ENCODE measurements around the gene BORCS5. TPM values are rescaled to one million over a fixed set of nuclear protein-coding genes. Genes with fewer than 3 reads are reported as not detected.
A peak's percentile ranks its signal among the peaks of the same experiment; 100 is the strongest.

Gene BORCS5
- total and polyA plus RNA-seq, 5 donors from 2014 or later, result 25.0 to 39.2 (median 36.2) TPM

DNA sequence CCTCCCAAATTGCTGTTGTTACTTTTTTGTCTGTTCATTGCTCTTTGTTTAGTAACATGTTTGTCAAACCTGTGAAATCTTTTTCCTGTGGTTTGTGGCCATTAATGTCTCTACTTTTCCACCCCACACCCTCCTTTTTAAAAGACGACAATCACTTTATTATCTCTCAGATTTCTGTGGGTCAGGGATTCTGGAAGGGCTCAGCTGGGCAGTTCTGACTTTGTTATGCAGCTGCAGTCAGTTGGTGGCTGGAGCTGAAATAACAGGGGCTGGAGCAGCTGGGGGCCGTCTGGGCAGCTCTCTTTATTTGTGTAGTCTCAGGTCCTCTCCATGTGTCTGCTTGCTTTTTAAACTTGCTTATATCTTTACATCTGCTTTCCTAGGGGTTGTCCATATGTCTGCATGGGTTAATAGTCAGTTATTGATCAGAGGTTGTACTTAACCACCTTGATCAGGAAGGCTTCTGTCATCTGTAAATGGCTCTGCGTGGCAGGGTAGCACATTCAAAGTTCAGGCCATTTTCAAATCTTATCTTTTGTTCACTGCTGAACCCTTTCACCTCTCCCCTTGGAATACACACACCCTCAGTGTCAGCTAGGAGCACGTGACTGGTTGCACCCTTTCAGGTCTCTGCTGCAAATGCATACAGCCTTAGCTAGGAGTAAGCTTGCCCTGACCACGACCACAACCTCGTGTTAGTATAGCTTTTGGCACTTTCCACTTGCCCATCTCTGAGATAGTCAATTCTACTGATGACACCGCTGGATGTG, 27.9 kb downstream of the BORCS5 start:
- Histone ChIP-seq H3K9me3 (ENCODE audit: control insufficient read depth in 2 of 2, low read length in 2 of 2) (peaks cover 0 to 3% of the 10 kb centered on the region in 2 experiments), H3K27ac (ENCODE audit: insufficient read depth, low read length, poor library complexity, severe bottlenecking) (peak overlapping the region; percentile 52), H3K4me1 (ENCODE audit: control insufficient read depth, insufficient read depth, low read length, poor library complexity, severe bottlenecking) (peaks cover 51% of the 10 kb centered on the region), H3K4me3 (ENCODE audit: low read depth, low read length) (peak overlapping the region; percentile 42), H3K27me3 (ENCODE audit: control insufficient read depth, insufficient read depth, low read length) (no peaks in the 10 kb centered on the region), H3K36me3 (ENCODE audit: control insufficient read depth, insufficient read depth, low read length) (no peaks in the 10 kb centered on the region)
- peak overlapping the region; percentile 43 to 83 (median 73) for H3K4me3 Mint-ChIP-seq
- ATAC-seq (ENCODE audit: low read depth in 2 of 2) (peak; percentile 23 to 29), DNase-seq (peak in 1 of 3 donors; percentile 75)
- H3K36me3 Mint-ChIP-seq, result peaks cover 24% of the 10 kb centered on the region
- H3K4me1 Mint-ChIP-seq, result peaks cover 46 to 81% (median 66%) of the 10 kb centered on the region in 4 donors
- H3K27ac Mint-ChIP-seq, result peak overlapping the region; percentile 92
- no peaks in the 10 kb centered on the region for H3K27me3 Mint-ChIP-seq
- H3K9me3 Mint-ChIP-seq, result peaks cover 0 to 9% (median 1%) of the 10 kb centered on the region in 7 donors

DNA sequence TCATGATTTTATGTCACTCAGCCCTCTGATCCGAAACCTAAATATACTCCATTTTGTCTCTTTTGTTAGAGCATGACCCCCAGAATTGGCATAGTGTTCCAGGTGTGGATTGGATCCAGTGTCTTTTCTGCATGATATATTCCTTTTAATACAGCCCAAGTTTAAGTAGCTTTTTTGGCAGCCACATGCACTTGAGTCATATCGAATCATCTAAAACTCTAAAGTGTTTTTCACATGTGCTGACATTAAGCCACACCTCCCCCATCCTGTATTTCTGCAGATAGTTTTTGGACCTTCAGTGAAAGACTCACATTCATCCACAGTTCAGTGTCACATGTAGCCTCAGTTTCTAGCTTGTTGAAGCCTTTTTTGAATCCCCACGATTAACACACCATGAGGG, 30.6 kb downstream of the BORCS5 start:
- Mint-ChIP-seq H3K9me3 (peaks cover 0 to 4% (median 0%) of the 10 kb centered on the region in 7 donors), H3K36me3 (peaks cover 19% of the 10 kb centered on the region), H3K4me3 (peak overlapping the region; percentile 34 to 73 (median 58)), H3K27me3 (no peaks in the 10 kb centered on the region), H3K4me1 (peaks cover 43 to 72% (median 60%) of the 10 kb centered on the region in 4 donors), H3K27ac (peak overlapping the region; percentile 21 to 92 (median 92))
- Histone ChIP-seq H3K27me3 (ENCODE audit: control insufficient read depth, insufficient read depth, low read length) (no peaks in the 10 kb centered on the region), H3K4me3 (ENCODE audit: low read depth, low read length) (peak overlapping the region; percentile 35), H3K27ac (ENCODE audit: insufficient read depth, low read length, poor library complexity, severe bottlenecking) (peak overlapping the region; percentile 37), H3K9me3 (ENCODE audit: control insufficient read depth in 2 of 2, low read length in 2 of 2) (no peaks in the 10 kb centered on the region), H3K4me1 (ENCODE audit: control insufficient read depth, insufficient read depth, low read length, poor library complexity, severe bottlenecking) (peaks cover 36% of the 10 kb centered on the region), H3K36me3 (ENCODE audit: control insufficient read depth, insufficient read depth, low read length) (no peaks in the 10 kb centered on the region)
- peak in 2 of 3 donors; percentile 40 to 72 for DNase-seq
- peak; percentile 60 to 64 for ATAC-seq (ENCODE audit: low read depth in 2 of 2)

DNA sequence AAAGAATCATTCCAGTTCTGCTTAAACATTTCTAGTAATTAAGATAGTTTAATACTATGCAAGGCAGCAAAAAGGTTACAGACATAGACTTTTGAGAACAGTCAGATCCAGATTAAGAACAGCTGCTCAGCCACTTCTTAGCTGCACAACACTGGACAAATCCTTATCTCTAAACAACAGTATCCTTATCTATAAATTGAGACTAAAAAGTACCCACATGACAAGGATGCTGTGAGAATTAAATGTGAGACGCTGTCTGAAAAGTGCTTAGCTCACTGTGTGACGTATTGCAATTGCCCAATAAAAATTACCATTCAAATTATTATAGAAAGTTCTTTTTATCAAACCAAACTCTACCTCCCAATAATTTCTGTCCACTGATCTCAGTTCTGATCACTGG, 35.5 kb downstream of the BORCS5 start:
- peaks cover 28 to 63% (median 41%) of the 10 kb centered on the region in 4 donors for H3K4me1 Mint-ChIP-seq
- H3K27ac Mint-ChIP-seq, result peak overlapping the region in 2 of 3 donors; percentile 23 to 57
- H3K27ac ChIP-seq (ENCODE audit: insufficient read depth, low read length, poor library complexity, severe bottlenecking), result no peak overlapping the region
- no peaks in the 10 kb centered on the region for H3K27me3 Mint-ChIP-seq
- peaks cover 20% of the 10 kb centered on the region for H3K36me3 Mint-ChIP-seq
- DNase-seq (no peak), ATAC-seq (ENCODE audit: low read depth in 2 of 2) (no peak)
- peaks cover 4% of the 10 kb centered on the region for H3K36me3 ChIP-seq (ENCODE audit: control insufficient read depth, insufficient read depth, low read length)
- H3K4me3 Mint-ChIP-seq, result peak overlapping the region in 1 of 4 donors; percentile 22
- H3K27me3 ChIP-seq (ENCODE audit: control insufficient read depth, insufficient read depth, low read length), result no peaks in the 10 kb centered on the region
- peaks cover 0 to 1% (median 0%) of the 10 kb centered on the region in 7 donors for H3K9me3 Mint-ChIP-seq
- no peak overlapping the region for H3K4me3 ChIP-seq (ENCODE audit: low read depth, low read length)
- no peaks in the 10 kb centered on the region for H3K9me3 ChIP-seq (ENCODE audit: control insufficient read depth in 2 of 2, low read length in 2 of 2)
- H3K4me1 ChIP-seq (ENCODE audit: control insufficient read depth, insufficient read depth, low read length, poor library complexity, severe bottlenecking), result peaks cover 29% of the 10 kb centered on the region

DNA sequence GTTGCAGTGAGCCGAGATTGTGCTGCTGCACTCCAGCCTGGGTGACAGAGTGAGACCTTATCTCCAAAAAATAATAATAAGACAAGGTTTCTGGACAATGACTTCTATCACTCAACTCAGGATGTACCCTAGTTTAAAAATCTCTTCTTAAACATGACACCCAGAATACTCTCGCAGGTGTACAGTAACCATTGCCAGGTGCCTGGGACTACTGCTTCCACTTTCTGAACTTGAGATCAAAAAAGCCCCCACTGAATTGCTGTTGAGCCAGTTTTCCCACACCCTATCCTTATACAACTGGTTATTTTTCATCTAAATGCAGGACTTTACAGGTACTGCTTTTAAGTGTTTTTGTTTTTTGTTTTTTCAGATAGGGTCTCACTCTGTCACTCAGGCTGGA, 36.3 kb downstream of the BORCS5 start:
- DNase-seq, result no peak
- no peak overlapping the region for H3K27ac ChIP-seq (ENCODE audit: insufficient read depth, low read length, poor library complexity, severe bottlenecking)
- H3K27me3 Mint-ChIP-seq, result no peaks in the 10 kb centered on the region
- peaks cover 0 to 1% (median 0%) of the 10 kb centered on the region in 7 donors for H3K9me3 Mint-ChIP-seq
- no peak overlapping the region for H3K4me3 Mint-ChIP-seq
- H3K4me1 ChIP-seq (ENCODE audit: control insufficient read depth, insufficient read depth, low read length, poor library complexity, severe bottlenecking), result peaks cover 24% of the 10 kb centered on the region
- no peaks in the 10 kb centered on the region for H3K9me3 ChIP-seq (ENCODE audit: control insufficient read depth in 2 of 2, low read length in 2 of 2)
- peaks cover 4% of the 10 kb centered on the region for H3K36me3 ChIP-seq (ENCODE audit: control insufficient read depth, insufficient read depth, low read length)
- peaks cover 24 to 59% (median 41%) of the 10 kb centered on the region in 4 donors for H3K4me1 Mint-ChIP-seq
- no peak for ATAC-seq (ENCODE audit: low read depth in 2 of 2)
- no peaks in the 10 kb centered on the region for H3K27me3 ChIP-seq (ENCODE audit: control insufficient read depth, insufficient read depth, low read length)
- H3K27ac Mint-ChIP-seq, result no peak overlapping the region
- no peak overlapping the region for H3K4me3 ChIP-seq (ENCODE audit: low read depth, low read length)
- peaks cover 25% of the 10 kb centered on the region for H3K36me3 Mint-ChIP-seq

DNA sequence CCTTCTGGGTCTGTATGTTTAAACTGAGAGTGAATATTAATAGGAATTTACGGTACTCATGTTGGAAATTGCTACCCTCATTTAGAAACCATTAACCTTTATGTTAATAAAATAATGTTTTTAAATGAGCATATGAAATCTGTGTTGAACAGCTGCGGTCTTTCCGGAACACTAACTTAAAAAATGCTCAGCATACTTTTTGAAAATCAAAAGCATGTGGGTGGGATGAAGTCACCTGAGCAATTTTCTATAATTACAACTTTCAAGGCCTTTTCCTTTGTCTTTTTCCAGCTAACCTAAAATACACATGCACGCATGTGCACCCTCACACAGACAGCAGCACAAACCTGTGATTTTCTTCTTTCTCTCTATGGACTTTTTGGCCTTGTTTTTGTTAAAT, 39.8 kb downstream of the BORCS5 start:
- H3K9me3 Mint-ChIP-seq, result peaks cover 0 to 8% (median 0%) of the 10 kb centered on the region in 7 donors
- peaks cover 37% of the 10 kb centered on the region for H3K36me3 Mint-ChIP-seq
- Histone ChIP-seq H3K4me1 (ENCODE audit: control insufficient read depth, insufficient read depth, low read length, poor library complexity, severe bottlenecking) (peaks cover 24% of the 10 kb centered on the region), H3K4me3 (ENCODE audit: low read depth, low read length) (no peak overlapping the region), H3K36me3 (ENCODE audit: control insufficient read depth, insufficient read depth, low read length) (peaks cover 4% of the 10 kb centered on the region), H3K9me3 (ENCODE audit: control insufficient read depth in 2 of 2, low read length in 2 of 2) (no peaks in the 10 kb centered on the region), H3K27ac (ENCODE audit: insufficient read depth, low read length, poor library complexity, severe bottlenecking) (no peak overlapping the region), H3K27me3 (ENCODE audit: control insufficient read depth, insufficient read depth, low read length) (no peaks in the 10 kb centered on the region)
- ATAC-seq (ENCODE audit: low read depth in 2 of 2) (no peak), DNase-seq (no peak)
- H3K4me3 Mint-ChIP-seq, result no peak overlapping the region
- peaks cover 19 to 55% (median 35%) of the 10 kb centered on the region in 4 donors for H3K4me1 Mint-ChIP-seq
- H3K27ac Mint-ChIP-seq, result peak overlapping the region; percentile 23 to 75 (median 51)
- no peaks in the 10 kb centered on the region for H3K27me3 Mint-ChIP-seq

DNA sequence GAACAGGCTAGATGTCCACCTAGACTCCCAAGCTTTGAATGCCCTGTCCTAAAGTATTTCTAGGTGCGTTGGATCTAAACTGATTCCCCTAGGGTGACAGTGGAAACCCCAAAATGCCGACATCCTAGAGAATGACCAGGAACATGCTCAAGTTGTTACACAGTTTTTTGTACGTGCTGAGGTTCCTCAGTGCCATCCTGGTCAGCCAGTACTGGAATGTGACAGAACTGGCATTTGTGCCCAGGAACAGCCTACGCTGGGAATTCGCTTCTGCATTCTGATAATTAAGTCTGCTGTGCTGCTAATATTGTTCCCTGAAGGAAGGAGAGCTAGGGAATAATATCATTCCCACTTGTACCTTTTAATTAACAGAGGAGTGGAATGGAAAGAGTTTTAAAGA, 40.3 kb downstream of the BORCS5 start:
- Mint-ChIP-seq H3K27ac (peak overlapping the region in 2 of 3 donors; percentile 51 to 75), H3K4me3 (no peak overlapping the region), H3K9me3 (peaks cover 0 to 8% (median 0%) of the 10 kb centered on the region in 7 donors), H3K36me3 (peaks cover 39% of the 10 kb centered on the region), H3K27me3 (no peaks in the 10 kb centered on the region), H3K4me1 (peaks cover 19 to 55% (median 36%) of the 10 kb centered on the region in 4 donors)
- no peaks in the 10 kb centered on the region for H3K27me3 ChIP-seq (ENCODE audit: control insufficient read depth, insufficient read depth, low read length)
- H3K27ac ChIP-seq (ENCODE audit: insufficient read depth, low read length, poor library complexity, severe bottlenecking), result no peak overlapping the region
- H3K4me3 ChIP-seq (ENCODE audit: low read depth, low read length), result no peak overlapping the region
- no peaks in the 10 kb centered on the region for H3K9me3 ChIP-seq (ENCODE audit: control insufficient read depth in 2 of 2, low read length in 2 of 2)
- H3K4me1 ChIP-seq (ENCODE audit: control insufficient read depth, insufficient read depth, low read length, poor library complexity, severe bottlenecking), result peaks cover 24% of the 10 kb centered on the region
- ATAC-seq (ENCODE audit: low read depth in 2 of 2) (no peak), DNase-seq (no peak)
- peaks cover 4% of the 10 kb centered on the region for H3K36me3 ChIP-seq (ENCODE audit: control insufficient read depth, insufficient read depth, low read length)

DNA sequence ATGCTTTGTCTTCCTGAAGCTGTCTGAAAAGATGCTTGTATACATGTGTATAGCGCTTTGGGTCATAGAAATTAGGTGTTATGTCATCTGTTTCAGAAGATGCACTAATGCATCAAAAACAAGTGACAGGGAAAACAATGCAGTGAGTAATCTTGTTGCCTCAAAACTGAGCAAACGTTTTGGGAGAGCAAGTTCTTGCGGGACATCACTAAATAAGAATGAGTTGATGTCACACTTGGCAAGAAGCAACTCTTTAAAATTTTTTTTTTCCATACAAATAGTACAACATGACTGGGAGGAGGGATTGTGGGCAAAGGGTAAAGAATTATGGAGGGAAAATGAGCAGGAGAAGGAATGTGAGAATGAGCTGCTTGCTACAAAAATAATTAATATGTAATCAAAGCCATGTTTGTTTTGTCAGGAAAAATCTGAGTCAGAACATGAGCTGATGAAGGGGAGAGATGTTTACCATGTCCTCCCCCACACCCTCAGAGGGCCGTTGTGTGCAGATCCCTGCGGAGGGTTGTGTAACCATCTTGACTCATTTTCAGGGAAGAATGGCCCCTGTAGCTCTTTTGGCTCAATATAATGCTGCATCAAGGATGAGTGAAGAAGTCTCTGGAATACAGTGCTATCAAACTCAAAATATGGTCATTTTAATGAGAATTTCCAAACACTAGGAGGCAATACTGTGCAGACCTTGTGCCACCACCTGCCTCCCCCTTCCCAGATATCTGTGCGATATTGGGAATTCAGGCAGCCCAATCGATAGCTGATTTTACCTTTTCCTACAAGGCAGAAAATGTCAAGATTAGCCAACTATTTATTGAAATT, 41.4 kb downstream of the BORCS5 start:
- Histone ChIP-seq H3K27ac (ENCODE audit: insufficient read depth, low read length, poor library complexity, severe bottlenecking) (no peak overlapping the region), H3K36me3 (ENCODE audit: control insufficient read depth, insufficient read depth, low read length) (peaks cover 4% of the 10 kb centered on the region), H3K4me3 (ENCODE audit: low read depth, low read length) (no peak overlapping the region), H3K4me1 (ENCODE audit: control insufficient read depth, insufficient read depth, low read length, poor library complexity, severe bottlenecking) (peaks cover 21% of the 10 kb centered on the region), H3K27me3 (ENCODE audit: control insufficient read depth, insufficient read depth, low read length) (no peaks in the 10 kb centered on the region), H3K9me3 (ENCODE audit: control insufficient read depth in 2 of 2, low read length in 2 of 2) (no peaks in the 10 kb centered on the region)
- H3K4me3 Mint-ChIP-seq, result no peak overlapping the region
- no peaks in the 10 kb centered on the region for H3K27me3 Mint-ChIP-seq
- no peak for ATAC-seq (ENCODE audit: low read depth in 2 of 2)
- peaks cover 0 to 8% (median 0%) of the 10 kb centered on the region in 7 donors for H3K9me3 Mint-ChIP-seq
- no peak for DNase-seq
- H3K36me3 Mint-ChIP-seq, result peaks cover 40% of the 10 kb centered on the region
- peak overlapping the region in 2 of 3 donors; percentile 49 to 58 for H3K27ac Mint-ChIP-seq
- peaks cover 23 to 55% (median 44%) of the 10 kb centered on the region in 4 donors for H3K4me1 Mint-ChIP-seq
